CMK (cell line): ENCODE results near the gene FARSA.
"Not testable (repeated sequence)": the region's sequence is repeated elsewhere in the genome, so short reads cannot be mapped to it uniquely, and the experiment has no call there.

Experiments
- DNase-seq: peaks from one replicate; pipeline ENCODE4 v3.0.0-alpha.2; 2010; ENCODE audit warnings: low read depth

Gene FARSA

DNA sequence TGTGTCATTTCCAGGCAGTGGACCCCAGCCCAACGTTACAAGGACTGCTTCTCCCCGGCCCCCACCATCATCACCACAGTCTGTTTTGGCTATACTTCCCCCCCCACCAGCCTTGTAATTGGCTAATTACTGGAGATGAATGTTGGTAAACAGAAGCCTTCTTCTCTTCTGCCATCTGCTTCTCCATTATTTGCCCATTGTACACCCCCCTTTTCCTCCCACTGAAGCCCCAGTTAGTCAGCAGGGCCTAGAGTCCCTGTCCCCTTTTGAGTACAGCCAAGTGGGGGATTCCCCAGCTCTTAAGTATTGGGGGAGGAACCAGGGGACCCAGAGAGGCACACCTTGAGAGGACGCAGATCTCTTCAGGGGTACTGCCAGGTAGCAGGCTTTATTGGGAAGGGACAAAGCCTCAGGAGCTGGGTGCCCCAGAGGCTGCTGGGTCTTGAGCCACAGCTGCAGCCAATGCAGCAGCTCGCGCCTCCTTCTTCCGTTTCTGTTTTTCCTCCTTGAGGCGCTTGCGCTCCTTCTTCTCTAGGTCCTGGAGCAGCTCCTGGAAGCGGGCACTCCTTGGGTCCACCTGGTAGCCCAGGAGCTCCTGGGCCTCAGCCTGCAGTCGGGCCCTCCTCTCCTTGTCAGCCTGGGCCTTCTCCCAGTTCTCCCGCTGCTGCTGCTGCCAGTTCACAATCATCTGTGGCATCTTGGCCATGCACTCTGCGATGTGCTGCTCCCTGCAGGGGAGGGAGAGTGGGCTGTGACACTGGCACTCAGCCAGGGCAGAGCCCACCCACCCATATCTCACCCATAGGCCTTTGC lies 20.5 kb upstream of the FARSA start:
- no peak for DNase-seq

- DNase-seq: no peak
Measured at GRCh38 chr19:12953138-12953798, 19.8 kb upstream of the FARSA start.

GRCh38 chr19:12952488-12953137 lies 19.1 kb upstream of the FARSA start:
- no peak for DNase-seq

DNA sequence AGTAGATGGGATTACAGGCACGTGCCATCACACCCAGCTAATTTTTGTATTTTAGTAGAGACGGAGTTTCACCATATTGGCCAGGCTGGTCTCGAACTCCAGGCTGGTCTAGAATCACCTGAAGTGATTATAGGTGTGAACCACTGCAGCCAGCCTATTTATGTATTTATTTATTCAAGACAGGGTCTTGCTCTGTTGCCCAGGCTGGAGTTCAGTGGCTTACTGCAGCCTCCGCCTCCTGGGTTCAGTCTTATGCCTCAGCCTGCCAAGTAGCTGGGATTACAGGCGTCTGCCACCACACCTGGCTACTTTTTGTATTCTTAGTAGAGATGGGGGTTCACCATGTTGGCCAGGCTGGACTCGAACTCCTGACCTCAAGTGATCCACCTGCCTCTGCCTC lies 18.5 kb upstream of the FARSA start:
- not testable (repeated sequence) for DNase-seq

DNA sequence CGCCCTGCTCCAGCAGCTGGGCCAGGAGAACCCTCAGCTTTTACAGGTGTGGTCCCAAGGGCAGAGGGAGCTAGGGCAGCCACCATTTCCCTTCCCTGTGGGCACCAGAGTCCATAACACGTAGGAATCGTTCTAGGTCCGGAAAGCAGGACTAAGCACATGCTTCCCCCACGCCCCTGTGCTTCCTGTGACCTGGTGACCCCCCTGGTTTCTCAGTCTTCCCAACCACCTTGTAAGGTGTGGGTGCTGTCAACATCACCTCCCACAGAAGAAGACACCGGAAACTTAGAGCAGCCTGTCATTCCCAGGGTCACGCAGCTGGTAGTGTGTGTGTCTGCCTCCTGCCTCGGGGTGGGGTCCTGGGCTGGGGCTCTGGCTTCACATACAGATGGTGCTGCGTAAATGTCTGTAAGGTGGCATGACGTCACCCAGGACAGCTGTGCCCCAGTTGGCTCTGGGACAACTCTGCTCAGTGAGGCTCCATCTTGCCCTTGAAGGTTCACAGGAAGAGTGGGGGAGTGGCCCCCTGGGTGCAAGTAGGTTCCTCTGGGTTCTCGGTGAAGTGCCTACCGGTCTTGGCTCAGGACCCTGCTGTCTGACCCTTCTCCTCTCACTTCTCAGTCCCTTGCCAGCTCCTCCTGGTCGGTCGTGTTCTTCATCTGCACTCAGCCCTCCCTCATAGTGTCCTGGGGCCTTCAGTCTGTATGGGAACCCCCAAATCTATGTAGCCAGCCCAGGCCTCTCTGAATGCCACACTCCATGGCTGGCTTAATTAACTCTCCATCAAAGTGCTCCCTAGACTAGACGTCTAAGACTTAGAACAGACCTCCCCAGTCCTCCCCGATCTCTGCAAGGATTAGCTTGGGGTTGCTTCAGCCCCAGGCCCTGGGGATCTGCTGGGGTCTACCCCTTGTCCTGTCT lies 16.1 kb upstream of the FARSA start:
- no peak for DNase-seq

DNA sequence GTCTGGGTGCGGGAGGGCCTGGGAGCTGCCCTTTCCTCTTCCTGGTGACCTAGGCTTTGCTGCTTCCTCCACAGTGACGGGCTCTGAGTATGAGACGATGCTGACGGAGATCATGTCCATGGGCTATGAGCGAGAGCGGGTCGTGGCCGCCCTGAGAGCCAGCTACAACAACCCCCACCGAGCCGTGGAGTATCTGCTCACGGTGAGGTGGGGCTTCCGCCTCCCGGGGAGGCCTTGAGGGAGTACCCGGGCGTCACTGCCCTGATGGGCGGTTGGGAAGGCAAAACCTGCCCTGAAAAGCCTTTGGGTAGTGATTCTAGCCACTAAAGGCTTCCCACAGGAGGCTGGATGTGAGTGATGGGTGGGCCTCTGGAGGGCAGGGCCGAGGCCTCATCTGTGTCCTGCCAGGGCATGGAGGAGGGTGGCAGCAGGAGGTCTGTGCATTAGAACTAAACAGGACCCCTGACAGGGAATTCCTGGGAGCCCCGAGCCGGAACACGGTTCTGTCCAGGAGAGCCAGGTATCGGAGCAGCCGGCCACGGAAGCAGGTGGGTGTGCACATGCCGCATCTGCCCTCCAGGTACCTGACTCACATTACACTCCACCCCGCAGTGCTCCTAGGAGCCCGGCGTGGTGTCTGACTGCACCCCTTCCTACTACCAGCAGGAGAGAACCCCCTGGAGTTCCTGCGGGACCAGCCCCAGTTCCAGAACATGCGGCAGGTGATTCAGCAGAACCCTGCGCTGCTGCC lies 15.3 kb upstream of the FARSA start:
- DNase-seq: no peak

- DNase-seq: no peak
Measured at GRCh38 chr19:12947702-12948611, 14.4 kb upstream of the FARSA start.

DNA sequence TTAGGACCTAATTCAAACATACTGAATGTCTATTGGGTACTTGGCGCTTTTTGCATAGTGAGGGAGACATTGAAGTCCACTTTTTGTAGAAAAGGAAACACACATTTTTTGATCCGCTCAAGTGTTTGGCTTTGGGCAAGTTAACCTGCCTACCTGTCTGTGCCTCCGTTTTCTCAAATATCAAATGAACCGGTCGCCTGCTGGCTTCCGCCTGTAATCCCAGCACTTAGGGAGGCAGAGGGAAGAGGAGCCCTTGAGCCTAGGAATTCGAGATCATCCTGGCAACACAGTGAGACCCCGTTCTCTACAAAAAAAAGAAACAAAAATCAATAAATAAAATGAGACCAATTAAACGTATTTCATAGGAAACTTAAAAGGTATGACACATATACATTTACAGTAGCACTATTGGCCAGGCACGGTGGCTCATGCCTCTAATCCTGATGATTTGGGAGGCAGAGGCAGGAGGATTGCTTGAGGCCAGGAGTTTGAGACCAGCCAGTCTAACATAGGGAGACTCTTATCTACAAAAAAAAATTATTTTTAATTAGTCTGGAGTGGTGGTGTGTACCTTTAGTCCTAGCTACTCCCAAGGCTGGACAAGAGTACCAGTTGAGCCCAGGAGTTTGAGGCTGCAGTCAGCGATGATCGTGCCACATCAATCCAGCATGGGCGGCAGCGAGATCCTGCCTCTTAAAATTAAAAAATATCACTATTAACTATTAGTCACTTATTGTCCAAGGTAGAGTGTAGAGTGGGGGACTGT lies 13.4 kb upstream of the FARSA start:
- DNase-seq: no peak

DNA sequence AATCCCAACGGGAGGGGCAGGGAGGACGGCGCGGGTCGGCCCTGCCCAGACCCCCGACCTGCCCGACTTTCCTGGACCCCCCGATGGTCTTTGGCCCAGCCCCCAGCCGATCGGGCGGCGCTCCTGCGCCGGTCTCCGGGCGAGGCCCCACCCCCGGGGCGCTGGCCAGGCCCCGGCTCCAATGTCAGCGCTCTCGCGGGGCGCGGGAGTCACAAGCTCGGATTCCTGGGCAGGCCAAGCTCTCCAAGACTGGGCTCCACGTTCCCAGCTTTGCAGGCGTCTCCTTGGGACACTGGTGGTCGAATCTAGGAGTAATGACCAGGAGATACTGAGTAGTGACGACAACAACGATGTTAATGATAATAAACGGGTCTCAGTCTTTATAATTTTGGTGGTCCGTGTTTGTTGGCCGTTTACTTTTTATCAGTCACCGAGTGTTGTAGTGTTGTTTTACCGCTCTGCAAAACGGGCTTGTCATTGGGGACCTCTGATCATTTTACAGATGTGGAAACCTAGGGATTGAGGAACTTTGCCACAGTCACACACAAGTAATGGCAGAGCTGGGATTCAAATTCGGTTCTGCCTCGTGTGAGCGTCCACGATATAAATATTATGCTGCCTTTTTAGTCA lies 12.7 kb upstream of the FARSA start:
- peak; percentile 53 for DNase-seq

- peak; percentile 96 for DNase-seq
Measured at GRCh38 chr19:12945479-12946091, 12.1 kb upstream of the FARSA start, which contains the start of gene RAD23A. TSS of gene RAD23A (plus strand) at chr19:12945862. CDS start at chr19:12945949, 87 bp downstream.

DNA sequence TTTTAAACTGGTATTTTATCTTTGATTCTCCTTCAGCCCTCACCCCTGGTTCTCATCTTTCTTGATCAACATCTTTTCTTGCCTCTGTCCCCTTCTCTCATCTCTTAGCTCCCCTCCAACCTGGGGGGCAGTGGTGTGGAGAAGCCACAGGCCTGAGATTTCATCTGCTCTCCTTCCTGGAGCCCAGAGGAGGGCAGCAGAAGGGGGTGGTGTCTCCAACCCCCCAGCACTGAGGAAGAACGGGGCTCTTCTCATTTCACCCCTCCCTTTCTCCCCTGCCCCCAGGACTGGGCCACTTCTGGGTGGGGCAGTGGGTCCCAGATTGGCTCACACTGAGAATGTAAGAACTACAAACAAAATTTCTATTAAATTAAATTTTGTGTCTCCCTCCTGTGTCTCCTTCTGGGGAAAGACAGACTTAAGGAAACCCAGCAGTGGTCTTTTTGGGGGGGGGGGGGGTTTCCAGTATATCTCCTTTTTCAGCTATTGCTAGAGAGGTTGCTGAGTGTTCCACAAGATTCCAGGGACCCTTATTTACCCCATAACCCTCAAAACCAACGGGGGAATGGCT lies 10.7 kb upstream of the FARSA start:
- no peak for DNase-seq

GRCh38 chr19:12943437-12944044 lies 10.0 kb upstream of the FARSA start:
- no peak for DNase-seq

- DNase-seq: no peak
Measured at GRCh38 chr19:12940897-12941296, 7.4 kb upstream of the FARSA start.

GRCh38 chr19:12939975-12940423 lies 6.5 kb upstream of the FARSA start:
- DNase-seq: peak; percentile 52

- DNase-seq: peak; percentile 76
Measured at GRCh38 chr19:12938779-12939601, 5.5 kb upstream of the FARSA start.

GRCh38 chr19:12937927-12938778 lies 4.6 kb upstream of the FARSA start, which contains the start of gene CALR:
TSS of gene CALR (plus strand) at chr19:12938609. CDS start at chr19:12938680, 71 bp downstream.
- DNase-seq: peak; percentile 98
